Gastroesophageal sphincter (tissue), 3 donors: ENCODE measurements around the gene HSPA12A.

Experiments used
- CTCF ChIP-seq, 4 experiments: fragments of 200-600 bp in 2 of 4; fragments of 450-650 bp in 2 of 4; sonication (generic) in 1 of 4; IDR thresholded peaks; one replicate each; pipeline ENCODE4 v1.5.1; 2017 to 2019; ENCODE audit warnings: antibody characterized with exemption in 4 of 4, mild to moderate bottlenecking in 2 of 4, moderate library complexity in 2 of 4
- EP300 ChIP-seq: sonication (generic); formaldehyde crosslinking; IDR thresholded peaks from one replicate; pipeline ENCODE4 v1.6.1; 2017; ENCODE audit warnings: antibody characterized with exemption, mild to moderate bottlenecking
- POLR2A ChIP-seq, 2 donors: fragments of 450-650 bp; IDR thresholded peaks; one replicate each; pipeline ENCODE4 v1.6.1; 2017; ENCODE audit warnings: antibody characterized with exemption in 2 of 2, mild to moderate bottlenecking in 2 of 2, moderate library complexity in 1 of 2
- POLR2AphosphoS5 ChIP-seq: sonication (generic); formaldehyde crosslinking; IDR thresholded peaks from one replicate; pipeline ENCODE4 v1.6.1; 2017; ENCODE audit warnings: antibody characterized with exemption

GRCh38 chr10:116674901-116675423 lies 67.4 kb downstream of the HSPA12A start:
- TF ChIP-seq CTCF (IDR thresholded peaks at IDR 0.05): no peak
- TF ChIP-seq EP300: no peak
- TF ChIP-seq POLR2A (IDR thresholded peaks at IDR 0.05): no peak
- no peak for TF ChIP-seq POLR2AphosphoS5
